ENCODE measurements around the gene GALNT17. TPM values are rescaled to one million over a fixed set of nuclear protein-coding genes. Genes with fewer than 3 reads are reported as not detected.

Gene GALNT17
- total and polyA plus RNA-seq, 12 donors = 15.1 to 87.0 (median 55.4) TPM

DNA sequence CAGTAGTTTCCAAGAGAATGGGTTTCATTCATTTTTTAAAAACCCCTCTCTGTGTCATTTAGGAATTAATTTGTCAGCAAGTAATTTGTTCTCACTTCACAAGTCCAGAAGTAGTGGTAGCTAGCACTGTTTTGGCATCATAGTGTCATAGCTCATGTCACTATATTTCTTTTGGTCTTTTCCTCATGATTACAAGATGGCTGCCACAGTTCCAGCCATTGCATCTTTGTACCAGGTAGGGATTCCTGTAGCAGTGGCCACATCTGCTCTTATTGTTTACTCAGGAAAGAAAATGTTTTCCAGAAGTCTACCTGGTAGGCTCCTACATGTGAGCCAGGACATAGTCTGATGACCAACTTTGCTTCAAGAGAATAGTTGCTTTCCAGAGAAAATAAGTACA is 16.2 kb downstream of the GALNT17 start:
- TF ChIP-seq, protein P1, sequence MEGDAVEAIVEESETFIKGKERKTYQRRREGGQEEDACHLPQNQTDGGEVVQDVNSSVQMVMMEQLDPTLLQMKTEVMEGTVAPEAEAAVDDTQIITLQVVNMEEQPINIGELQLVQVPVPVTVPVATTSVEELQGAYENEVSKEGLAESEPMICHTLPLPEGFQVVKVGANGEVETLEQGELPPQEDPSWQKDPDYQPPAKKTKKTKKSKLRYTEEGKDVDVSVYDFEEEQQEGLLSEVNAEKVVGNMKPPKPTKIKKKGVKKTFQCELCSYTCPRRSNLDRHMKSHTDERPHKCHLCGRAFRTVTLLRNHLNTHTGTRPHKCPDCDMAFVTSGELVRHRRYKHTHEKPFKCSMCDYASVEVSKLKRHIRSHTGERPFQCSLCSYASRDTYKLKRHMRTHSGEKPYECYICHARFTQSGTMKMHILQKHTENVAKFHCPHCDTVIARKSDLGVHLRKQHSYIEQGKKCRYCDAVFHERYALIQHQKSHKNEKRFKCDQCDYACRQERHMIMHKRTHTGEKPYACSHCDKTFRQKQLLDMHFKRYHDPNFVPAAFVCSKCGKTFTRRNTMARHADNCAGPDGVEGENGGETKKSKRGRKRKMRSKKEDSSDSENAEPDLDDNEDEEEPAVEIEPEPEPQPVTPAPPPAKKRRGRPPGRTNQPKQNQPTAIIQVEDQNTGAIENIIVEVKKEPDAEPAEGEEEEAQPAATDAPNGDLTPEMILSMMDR (IDR thresholded peaks at IDR 0.05) = no peak
- no peaks in the 10 kb centered on the region for H3K27me3 ChIP-seq
- no peak overlapping the region for H3K4me3 ChIP-seq
- no peak overlapping the region for H3K27ac ChIP-seq
- ATAC-seq = no peak
- no peak for DNase-seq
- H3K36me3 ChIP-seq = no peaks in the 10 kb centered on the region
- H3K4me1 ChIP-seq = peaks cover 0 to 5% (median 0%) of the 10 kb centered on the region in 9 donors
- intact Hi-C loops (cut with DNase I) = no loop called here
- H3K9me3 ChIP-seq = peaks cover 0 to 9% (median 0%) of the 10 kb centered on the region in 11 donors

DNA sequence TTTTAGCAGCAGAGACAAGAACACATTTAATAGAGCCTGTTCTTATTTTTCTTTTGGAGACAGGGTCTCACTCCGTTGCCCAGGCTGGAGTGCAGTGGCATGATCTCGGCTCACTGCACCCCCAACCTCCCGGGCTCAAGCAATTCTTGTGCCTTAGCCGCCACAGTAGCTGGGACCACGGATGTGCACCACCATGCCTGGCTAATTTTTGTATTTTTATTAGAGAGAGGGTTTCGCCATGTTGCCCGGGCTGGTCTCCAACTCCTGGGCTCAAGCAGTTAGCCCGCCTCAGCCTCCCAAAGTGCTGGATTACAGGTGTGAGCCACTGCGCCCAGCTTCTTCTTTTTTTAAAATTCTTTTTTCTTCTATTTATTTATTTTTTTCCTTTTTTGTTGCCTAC is 23.3 kb downstream of the GALNT17 start:
- H3K4me1 ChIP-seq = no peaks in the 10 kb centered on the region
- no peaks in the 10 kb centered on the region for H3K36me3 ChIP-seq
- no peak overlapping the region for H3K27ac ChIP-seq
- DNase-seq (no peak), ATAC-seq (no peak)
- peaks cover 0 to 13% (median 0%) of the 10 kb centered on the region in 11 donors for H3K9me3 ChIP-seq
- H3K27me3 ChIP-seq = no peaks in the 10 kb centered on the region
- H3K4me3 ChIP-seq = no peak overlapping the region
- WGBS, 2 donors = 87 to 91% methylated on average over 9 of the region's 9 CpGs
- intact Hi-C loops (cut with DNase I) = no loop called here
- TF ChIP-seq, protein P1 (IDR thresholded peaks at IDR 0.05) = no peak

DNA sequence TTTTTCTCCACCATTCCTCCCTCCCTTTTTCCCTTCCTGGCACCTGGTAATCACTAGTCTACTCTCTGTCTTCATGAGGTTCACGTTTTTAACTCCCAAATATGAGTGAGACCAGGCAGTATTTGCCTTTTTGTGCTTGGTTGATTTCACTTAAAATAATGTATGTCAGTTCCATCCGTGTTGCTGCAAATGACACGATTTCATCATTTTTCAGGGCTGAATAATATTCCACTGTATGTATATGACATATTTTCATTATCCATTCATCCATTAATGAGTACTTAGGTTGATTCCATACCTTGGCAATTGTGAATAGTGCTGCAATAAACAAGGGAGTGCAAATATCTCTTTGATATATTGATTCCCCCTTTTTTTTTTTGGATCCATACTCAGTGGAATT is 25.8 kb downstream of the GALNT17 start:
- Histone ChIP-seq H3K9me3 (peaks cover 0 to 13% (median 0%) of the 10 kb centered on the region in 11 donors), H3K27ac (no peak overlapping the region), H3K27me3 (no peaks in the 10 kb centered on the region), H3K4me3 (no peak overlapping the region), H3K36me3 (no peaks in the 10 kb centered on the region), H3K4me1 (no peaks in the 10 kb centered on the region)
- intact Hi-C loops (cut with DNase I) = no loop called here
- 79 to 86% methylated on average over 3 of the region's 3 CpGs for WGBS, 2 donors
- ATAC-seq (no peak), DNase-seq (no peak)
- TF ChIP-seq, protein P1 (IDR thresholded peaks at IDR 0.05) = no peak

DNA sequence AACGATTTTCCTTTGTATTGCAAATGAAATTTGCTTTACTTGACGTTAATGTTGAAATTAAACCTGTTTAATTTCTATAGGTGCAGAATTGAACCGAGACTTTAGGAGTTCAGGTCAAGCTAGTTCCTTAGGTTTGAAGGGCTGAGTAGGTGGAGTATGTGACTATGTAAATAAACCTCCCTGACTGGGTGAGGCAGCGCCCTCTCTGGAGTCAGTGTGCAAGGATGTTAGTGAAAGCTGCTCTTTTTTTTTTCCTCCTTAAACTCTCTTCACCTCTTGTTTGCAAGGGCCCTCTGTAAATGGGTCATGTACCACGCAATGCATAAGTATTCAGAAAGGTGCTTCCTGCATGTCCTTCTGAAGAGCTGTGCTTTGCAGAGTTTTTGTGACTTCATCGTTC is 33.8 kb downstream of the GALNT17 start:
- Histone ChIP-seq H3K27me3 (no peaks in the 10 kb centered on the region), H3K36me3 (no peaks in the 10 kb centered on the region), H3K9me3 (no peaks in the 10 kb centered on the region), H3K4me1 (no peaks in the 10 kb centered on the region), H3K27ac (no peak overlapping the region), H3K4me3 (no peak overlapping the region)
- 81 to 86% methylated on average over 6 of the region's 6 CpGs for WGBS, 2 donors
- TF ChIP-seq, protein P1 (IDR thresholded peaks at IDR 0.05) = no peak
- intact Hi-C loops (cut with DNase I) = no loop called here
- DNase-seq (no peak), ATAC-seq (no peak)
